Adipose tissue (tissue), 3 donors: Measurements from ENCODE around the gene PCK1. TPM values are rescaled to one million over a fixed set of nuclear protein-coding genes. Genes with fewer than 3 reads are reported as not detected.

Experiments used
- H3K27ac ChIP-seq: one replicate; pipeline ENCODE4 v1.5.1; 2013; ENCODE audit warnings: low read depth, low read length
- WGBS, 3 donors: extraction: QIAGEN DNeasy Blood & Tissue Kit; methylation state at CpG; one replicate each; pipeline ENCODE4 v1.1.7; 2013; 5-methylcytosine and 5-hydroxymethylcytosine counted together
- polyA plus RNA-seq, 3 donors: library from polyadenylated mRNA; stranded (reverse); fragments of 200-250 nt; gene quantifications; one replicate each; pipeline ENCODE4 v1.2.3, GENCODE V29; 2013
- donor health status: healthy with polysubstance abuse.
- donor health status: Bipolar disorder and iron deficiency.
- donor health status: healthy.

Gene PCK1
- polyA plus RNA-seq, 3 donors, result 20.8 to 161 (median 49.9) TPM

- 54 to 69% (median 67%) methylated on average over 13 of the region's 13 CpGs for WGBS, 3 donors
- H3K27ac ChIP-seq, result no peak overlapping the region
These were observed 7.4 kb downstream of the PCK1 start for GRCh38 chr20:57568088-57568896.

GRCh38 chr20:57568960-57569359 lies 8.1 kb downstream of the PCK1 start:
- H3K27ac ChIP-seq, result no peak overlapping the region
- WGBS, 3 donors, result 79 to 87% (median 87%) methylated on average over 12 of the region's 12 CpGs

- WGBS, 3 donors, result 59 to 80% (median 75%) methylated on average over 20 of the region's 20 CpGs
- no peak overlapping the region for H3K27ac ChIP-seq
These were observed 9.4 kb downstream of the PCK1 start for GRCh38 chr20:57570145-57570850.

GRCh38 chr20:57570920-57571319 lies 10.0 kb downstream of the PCK1 start:
- H3K27ac ChIP-seq, result no peak overlapping the region
- WGBS, 3 donors, result 62 to 70% (median 64%) methylated on average over 8 of the region's 8 CpGs

- 84 to 91% (median 86%) methylated on average over 3 of the region's 3 CpGs for WGBS, 3 donors
- no peak overlapping the region for H3K27ac ChIP-seq
These were observed 11.0 kb downstream of the PCK1 start for GRCh38 chr20:57571782-57572416.

- no peak overlapping the region for H3K27ac ChIP-seq
- WGBS, 3 donors, result 51 to 71% (median 68%) methylated on average over 12 of the region's 12 CpGs
These were observed 12.3 kb downstream of the PCK1 start for GRCh38 chr20:57573242-57573641.

DNA sequence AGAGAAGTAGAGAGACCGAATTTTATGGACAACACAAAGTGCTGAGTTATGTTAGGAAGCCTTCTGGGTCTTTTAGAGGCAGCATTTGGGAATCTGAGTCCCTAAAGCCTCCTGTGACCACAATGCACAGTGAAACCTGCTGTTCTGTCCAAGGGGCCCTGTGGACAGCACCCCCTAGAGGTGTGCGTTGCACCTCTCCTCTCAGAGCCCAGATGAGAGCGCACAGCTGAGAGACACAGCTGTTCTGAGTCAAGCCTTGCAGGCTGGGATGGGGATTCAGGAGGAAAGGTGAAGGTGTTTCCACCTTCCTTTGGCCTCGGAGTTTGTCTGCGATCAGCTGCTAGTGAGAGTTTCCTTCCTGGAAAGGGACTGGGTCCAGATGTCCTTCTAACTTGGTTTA lies 13.0 kb downstream of the PCK1 start:
- 50 to 57% (median 52%) methylated on average over 5 of the region's 5 CpGs for WGBS, 3 donors
- H3K27ac ChIP-seq, result no peak overlapping the region

DNA sequence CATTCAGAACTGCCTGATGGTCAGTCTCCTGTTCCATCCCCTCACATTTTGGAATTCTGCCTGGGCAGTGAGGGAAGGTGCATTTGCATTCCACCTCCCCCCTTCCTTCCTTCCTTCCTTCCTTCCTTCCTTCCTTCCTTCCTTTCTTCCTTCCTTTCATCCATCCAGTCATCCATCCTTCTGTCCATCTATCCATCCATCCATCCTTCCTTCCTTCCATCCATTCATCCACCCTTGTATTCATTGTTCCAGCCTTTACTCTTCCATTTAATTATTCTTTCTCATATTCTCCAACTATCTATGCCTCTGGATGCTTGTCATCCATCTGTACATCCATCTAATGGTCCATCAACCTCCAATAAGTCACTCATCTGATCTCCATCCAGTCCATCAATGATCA lies 14.0 kb downstream of the PCK1 start:
- H3K27ac ChIP-seq, result no peak overlapping the region

DNA sequence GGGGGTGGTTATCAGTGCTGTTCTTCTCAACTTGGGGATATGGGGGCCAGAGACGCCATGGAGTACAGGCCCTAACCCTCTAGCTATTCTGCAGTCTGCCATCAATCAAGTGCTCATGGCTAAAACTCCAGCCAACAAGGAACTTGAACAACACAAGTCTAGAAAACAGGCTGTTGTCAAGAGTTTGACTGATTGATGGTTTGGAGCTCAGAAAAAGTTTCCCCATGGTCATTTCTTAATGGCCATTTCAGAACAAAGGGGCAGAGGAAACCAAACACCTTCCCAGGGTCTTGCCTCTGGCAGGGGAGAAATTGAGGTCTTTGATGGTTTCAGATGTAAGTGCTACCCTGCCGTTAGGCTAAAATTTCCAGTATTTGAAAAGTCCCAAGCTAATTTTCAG lies 15.1 kb downstream of the PCK1 start:
- H3K27ac ChIP-seq, result no peak overlapping the region
- WGBS, 3 donors, result 61 to 69% (median 66%) methylated on average over 2 of the region's 2 CpGs

- 56 to 82% (median 80%) methylated on average over 6 of the region's 6 CpGs for WGBS, 3 donors
- H3K27ac ChIP-seq, result no peak overlapping the region
These were observed 16.0 kb downstream of the PCK1 start for GRCh38 chr20:57576617-57577550.

DNA sequence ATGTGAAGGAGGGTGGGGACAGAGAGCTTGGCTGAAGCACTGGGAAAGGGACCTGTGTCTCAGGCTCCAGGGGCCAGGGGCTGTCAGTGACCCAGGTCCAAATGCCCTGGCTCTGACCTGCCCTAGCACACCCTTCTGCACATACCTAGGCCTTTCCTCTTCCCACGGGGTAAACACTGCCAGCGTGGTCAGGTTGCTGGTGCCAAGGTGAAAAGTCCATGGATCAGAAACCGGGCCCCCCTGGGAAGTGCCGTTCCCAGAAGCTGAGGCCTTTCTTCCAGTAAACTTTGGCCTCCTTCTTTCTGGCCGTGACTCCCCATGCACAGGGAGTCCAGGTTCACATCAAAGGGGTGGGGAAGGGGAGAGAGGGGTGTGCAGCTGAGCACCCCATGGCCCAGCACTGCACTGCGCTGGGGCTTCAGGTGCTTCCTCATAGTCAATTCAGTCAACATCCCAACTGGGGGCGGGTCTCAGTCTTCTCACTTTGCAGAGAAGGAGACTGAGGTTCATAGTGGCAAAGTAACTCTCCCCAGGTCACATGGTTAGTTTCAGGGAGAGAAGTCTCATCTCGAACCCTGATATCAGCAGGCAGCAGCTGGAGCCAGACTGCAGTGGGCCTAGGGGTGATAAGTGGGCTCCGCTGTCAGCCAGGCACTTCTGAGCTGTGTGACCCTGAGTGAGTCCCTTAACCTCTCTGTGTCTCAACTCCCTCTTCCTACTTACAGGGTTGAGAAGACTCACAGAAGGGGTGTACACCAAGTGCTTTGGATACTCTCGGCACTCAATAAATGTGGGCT lies 17.0 kb downstream of the PCK1 start:
- H3K27ac ChIP-seq, result no peak overlapping the region
- 66 to 75% (median 72%) methylated on average over 10 of the region's 10 CpGs for WGBS, 3 donors

DNA sequence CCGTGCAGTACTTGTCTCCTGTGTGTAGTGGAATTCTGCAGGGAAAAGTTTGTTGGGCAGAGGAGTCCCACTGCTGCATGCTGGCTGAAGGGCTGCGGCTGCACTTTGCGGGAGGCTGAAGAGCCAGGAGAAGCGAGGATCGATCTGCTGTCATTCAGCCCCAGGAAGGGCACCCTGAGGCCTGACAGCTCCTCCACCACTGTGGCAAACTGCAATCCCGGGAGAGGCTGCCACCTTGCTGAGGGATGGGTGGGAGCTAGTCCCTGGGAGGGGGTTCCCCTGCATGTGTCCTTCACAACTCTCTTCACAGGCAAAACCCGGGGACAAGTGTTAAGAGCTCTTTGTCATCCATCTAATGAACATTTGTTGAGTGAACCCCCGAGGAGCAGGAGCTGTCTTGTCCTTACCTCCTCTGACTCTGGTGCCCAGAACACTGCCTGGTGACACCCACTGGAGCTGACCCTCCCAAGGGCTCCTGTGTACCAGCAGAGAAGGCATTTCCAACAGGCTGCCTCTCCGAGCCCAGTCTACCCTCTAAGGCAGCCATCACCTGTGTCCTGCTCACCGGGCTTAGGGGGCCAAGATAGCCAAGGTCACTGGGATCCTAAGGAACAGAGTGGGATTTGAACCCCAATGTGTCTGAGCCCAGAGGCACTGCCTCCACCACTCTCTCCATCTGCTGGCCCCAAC lies 17.7 kb downstream of the PCK1 start:
- 65 to 87% (median 83%) methylated on average over 10 of the region's 10 CpGs for WGBS, 3 donors

DNA sequence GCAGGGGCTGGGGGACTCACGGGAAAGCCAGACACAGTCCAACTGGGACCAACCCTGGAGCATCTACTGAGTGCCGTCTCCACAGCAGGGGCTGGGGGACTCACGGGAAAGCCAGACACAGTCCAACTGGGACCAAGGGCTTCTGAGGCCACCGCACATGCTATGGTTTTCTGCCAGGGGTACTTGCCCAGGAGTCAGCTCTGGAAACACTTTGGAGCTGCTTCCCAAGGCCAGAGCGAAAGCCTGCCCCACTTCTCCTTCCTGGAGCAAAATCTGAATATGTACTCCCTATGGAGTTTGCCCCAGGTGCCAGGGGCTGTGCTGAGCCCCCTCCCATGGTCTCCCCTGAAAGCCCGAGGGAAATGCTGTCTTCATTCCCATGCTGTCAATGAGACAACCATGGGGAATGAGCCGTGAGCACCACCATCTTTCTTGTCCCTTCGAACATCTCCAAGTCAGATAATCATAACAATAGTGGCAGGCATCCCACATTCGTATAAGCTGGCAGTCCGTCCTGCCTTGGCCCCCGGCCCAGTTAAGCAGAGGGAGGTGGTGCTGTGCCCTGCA lies 18.5 kb downstream of the PCK1 start:
- WGBS, 3 donors, result 37 to 57% (median 57%) methylated on average over 11 of the region's 11 CpGs
- H3K27ac ChIP-seq, result no peak overlapping the region

More for the DNA sequence above, 17.7 kb downstream of the PCK1 start:
- no peak overlapping the region for H3K27ac ChIP-seq

DNA sequence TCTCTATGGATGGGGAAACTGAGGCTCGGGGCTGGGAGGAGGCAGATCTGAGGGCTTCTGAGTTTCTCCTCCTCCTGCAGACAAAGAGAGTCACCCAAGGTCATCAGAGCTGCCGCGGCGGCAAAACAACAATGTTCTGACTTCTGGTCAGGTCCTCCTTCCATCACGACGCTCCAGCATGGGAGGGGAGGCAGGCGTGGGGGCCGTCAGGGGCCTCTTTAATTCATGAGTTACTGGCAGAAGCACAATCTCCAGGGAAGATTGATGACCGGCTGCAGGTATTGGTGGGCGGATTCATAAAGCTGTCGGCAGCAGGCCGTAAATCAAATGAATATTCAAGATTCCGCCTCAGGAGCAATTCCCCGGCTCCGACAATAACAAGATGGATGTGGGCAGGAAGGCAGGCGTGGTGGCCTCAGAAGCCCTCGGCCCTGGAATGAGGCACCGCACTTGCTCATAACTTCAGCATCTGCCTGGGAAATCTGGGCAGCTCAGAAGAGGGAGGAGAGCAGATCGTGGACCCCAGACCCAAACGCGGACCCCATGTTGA lies 19.1 kb downstream of the PCK1 start:
- 18 to 26% (median 26%) methylated on average over 21 of the region's 21 CpGs for WGBS, 3 donors
- H3K27ac ChIP-seq, result no peak overlapping the region

GRCh38 chr20:57580478-57581201 lies 19.7 kb downstream of the PCK1 start:
- WGBS, 3 donors, result 77 to 85% (median 79%) methylated on average over 13 of the region's 13 CpGs
- no peak overlapping the region for H3K27ac ChIP-seq
